Endothelial cell of umbilical vein (primary cell): ENCODE measurements around the gene ABCC1. TPM values are rescaled to one million over a fixed set of nuclear protein-coding genes. Genes with fewer than 3 reads are reported as not detected.

Experiments used
- BruUV-seq: library from RNA; stranded (reverse); fragments of 400-500 nt; replicated peaks from 2 replicates; lab custom pipeline; 2021; lab: Mats Ljungman, UMichigan
- CTCF ChIA-PET: fragments of 300-600, 350-600 bp; sonication (Branson Sonifier 250); formaldehyde crosslinking; loops from one replicate; lab custom pipeline; 2021; ENCODE audit warnings: antibody characterized with exemption, inconsistent platforms; lab: Charles Lee
- POLR2A ChIA-PET: fragments of 300-600, 350-600 bp; sonication (Branson Sonifier 250); formaldehyde crosslinking; loops from one replicate; lab custom pipeline; 2021; ENCODE audit warnings: antibody characterized with exemption, inconsistent platforms; lab: Charles Lee
- DNase-seq: peaks from one replicate; pipeline ENCODE4 v3.0.0-alpha.2; 2011; ENCODE audit warnings: low read depth, low spot score
- FAIRE-seq: peaks from 2 replicates; lab custom pipeline; 2011; peaks lifted over from hg19 to GRCh38; lab: Jason Lieb, UNC
- H2AFZ ChIP-seq: 2 replicates; pipeline ENCODE4 v1.6.0; 2012; ENCODE audit warnings: low read depth, low read length, control low read depth, inconsistent platforms
- H3K27ac ChIP-seq: 2 replicates; pipeline ENCODE4 v1.5.1; 2011; ENCODE audit warnings: low read depth, mild to moderate bottlenecking, control low read depth, low read length, moderate library complexity; ENCODE audit not compliant: insufficient read depth
- H3K27me3 ChIP-seq, 2 experiments: 2 replicates each; pipeline versions ENCODE4 v1.6.0 to v1.6.1; 2011; ENCODE audit warnings: low read length in 2 of 2, mixed read lengths in 1 of 2; ENCODE audit not compliant: control insufficient read depth in 2 of 2, insufficient read depth in 2 of 2
- H3K36me3 ChIP-seq, 2 experiments: 2 replicates in 1 of 2; 3 replicates in 1 of 2; pipeline ENCODE4 v1.5.1; 2011; ENCODE audit warnings: low read length in 2 of 2, mild to moderate bottlenecking in 1 of 2, moderate library complexity in 1 of 2; ENCODE audit not compliant: control insufficient read depth in 2 of 2, insufficient read depth in 2 of 2; ENCODE audit errors: extremely low read depth in 1 of 2
- H3K4me1 ChIP-seq: 3 replicates; pipeline ENCODE4 v1.5.1; 2011; ENCODE audit warnings: mild to moderate bottlenecking, low read length; ENCODE audit not compliant: control insufficient read depth, insufficient read depth; ENCODE audit errors: extremely low read depth
- H3K4me2 ChIP-seq: 2 replicates; pipeline ENCODE4 v1.6.1; 2011; ENCODE audit warnings: low read length, control low read depth, mixed read lengths; ENCODE audit not compliant: insufficient read depth
- H3K4me3 ChIP-seq, 3 experiments: fragments of 200-600 bp in 1 of 3; sonication (generic), shearing (Covaris generic) in 1 of 3; replicated peaks in 1 of 3; 2 replicates each; pipeline ENCODE4 v1.5.1; 2011 to 2016; ENCODE audit warnings: control low read depth in 3 of 3, low read length in 3 of 3, mild to moderate bottlenecking in 2 of 3, inconsistent platforms in 1 of 3, low read depth in 1 of 3, moderate library complexity in 1 of 3; ENCODE audit not compliant: insufficient read depth in 1 of 3
- H3K79me2 ChIP-seq: 2 replicates; pipeline ENCODE4 v1.6.0; 2012; ENCODE audit warnings: low read length, inconsistent platforms; ENCODE audit not compliant: control insufficient read depth, insufficient read depth
- H3K9ac ChIP-seq: replicated peaks from 2 replicates; pipeline ENCODE3; 2011; ENCODE audit warnings: low read length, control low read depth; ENCODE audit not compliant: insufficient read depth; ENCODE audit errors: extremely low read depth
- H3K9me1 ChIP-seq: replicated peaks from 3 replicates; pipeline ENCODE4 v1.6.0; 2011; ENCODE audit warnings: mild to moderate bottlenecking, low read length; ENCODE audit not compliant: control insufficient read depth, insufficient read depth; ENCODE audit errors: extremely low read depth
- H3K9me3 ChIP-seq: replicated peaks from 2 replicates; pipeline ENCODE4 v1.5.1; 2012; ENCODE audit warnings: low read length, inconsistent platforms; ENCODE audit not compliant: control insufficient read depth, insufficient read depth
- H4K20me1 ChIP-seq: replicated peaks from 2 replicates; pipeline ENCODE3; 2011; ENCODE audit warnings: mild to moderate bottlenecking, low read length; ENCODE audit not compliant: control insufficient read depth, insufficient read depth; ENCODE audit errors: extremely low read depth
- EZH2 ChIP-seq: IDR thresholded peaks from 2 replicates; pipeline ENCODE4 v1.6.1; 2012; ENCODE audit warnings: borderline replicate concordance, low read depth, mild to moderate bottlenecking, moderate library complexity, low read length, inconsistent platforms; ENCODE audit not compliant: severe bottlenecking
- FOS ChIP-seq: IDR thresholded peaks from 2 replicates; pipeline ENCODE4 v1.6.1; 2011; ENCODE audit warnings: mild to moderate bottlenecking, low read length, moderate library complexity, borderline replicate concordance; ENCODE audit not compliant: insufficient read depth
- GATA2 ChIP-seq: IDR thresholded peaks from 2 replicates; pipeline ENCODE4 v1.7.0; 2011; ENCODE audit warnings: low read depth, mild to moderate bottlenecking, moderate library complexity, mixed read lengths, low read length; ENCODE audit not compliant: insufficient read length, insufficient read depth
- JUN ChIP-seq: IDR thresholded peaks from 2 replicates; pipeline ENCODE4 v1.6.1; 2011; ENCODE audit warnings: borderline replicate concordance, low read depth; ENCODE audit not compliant: insufficient read length, insufficient read depth
- MAX ChIP-seq: IDR thresholded peaks from 2 replicates; pipeline ENCODE4 v1.6.1; 2011; ENCODE audit not compliant: insufficient read depth, insufficient read length
- MYC ChIP-seq: IDR thresholded peaks from one replicate; pipeline ENCODE4 v1.6.1; 2011; ENCODE audit warnings: mild to moderate bottlenecking, low read depth, low read length
- POLR2A ChIP-seq: IDR thresholded peaks from 2 replicates; pipeline ENCODE4 v1.6.1; 2012; ENCODE audit warnings: low read depth, mild to moderate bottlenecking, control low read depth, low read length
- POLR2AphosphoS5 ChIP-seq: IDR thresholded peaks from 2 replicates; pipeline ENCODE4 v1.6.1; 2012; ENCODE audit warnings: low read depth, mild to moderate bottlenecking, control low read depth, low read length, moderate library complexity; ENCODE audit not compliant: insufficient read depth
- dilution Hi-C: fragments of 300-500 bp; cut with MboI; formaldehyde crosslinking; loops from one replicate; pipeline ENCODE4 v1.15.0; 2019; ENCODE audit warnings: low sequenced_read_pairs; ENCODE audit not compliant: extremely low pct_ligation_motif_present
- intact Hi-C: fragments of 100-400 bp; cut with micrococcal nuclease; formaldehyde crosslinking; loops from one replicate; pipeline ENCODE4 v1.10.0; 2022
- polyA plus RNA-seq, 4 experiments: library from polyadenylated mRNA; depleted of rRNA in 3 of 4; stranded (reverse) in 3 of 4; unstranded in 1 of 4; fragments of >200 nt; gene quantifications; 2 replicates each; pipeline versions ENCODE4 v1.2.1 to v1.2.3, GENCODE V29; 2011 to 2012; ENCODE audit warnings: missing spikeins in 1 of 4
- total RNA-seq: library from RNA; stranded (reverse); gene quantifications from 2 replicates; pipeline ENCODE4 v1.2.3, GENCODE V29; 2021
- TF ChIP-seq, protein P1 (sequence below), 2 donors: IDR thresholded peaks; 1 replicate in 1 of 2; 2 replicates in 1 of 2; pipeline ENCODE4 v1.5.1; 2011; ENCODE audit warnings: low read length in 2 of 2, mild to moderate bottlenecking in 2 of 2, moderate library complexity in 2 of 2, control low read depth in 1 of 2, inconsistent platforms in 1 of 2, low read depth in 1 of 2; ENCODE audit not compliant: insufficient read depth in 1 of 2; ENCODE audit errors: extremely low read depth in 1 of 2

ABCC1 gene
- total and polyA plus RNA-seq, 2 donors (not counting 3 experiments of a cell fraction or from before 2014, with no cell fraction given), result 46.1 to 89.2 TPM

- no peak for DNase-seq
- H3K4me3 ChIP-seq, result no peak overlapping the region
- no TSS peak for BruUV-seq
- no peak for FAIRE-seq
- dilution Hi-C loops (no loop called here), intact Hi-C loops (no loop called here)
- H3K9me3 ChIP-seq, result no peaks in the 10 kb centered on the region
- H3K4me2 ChIP-seq, result no peak overlapping the region
- H3K9ac ChIP-seq, result no peak overlapping the region
- H2AFZ ChIP-seq, result no peak overlapping the region
- ChIA-PET POLR2A (no interaction called here), CTCF (no interaction called here)
- H3K27me3 ChIP-seq, result no peaks in the 10 kb centered on the region
- peaks cover 23 to 35% of the 10 kb centered on the region in 2 experiments for H3K36me3 ChIP-seq
- H3K9me1 ChIP-seq, result no peaks in the 10 kb centered on the region
- no peaks in the 10 kb centered on the region for H3K4me1 ChIP-seq
- no peaks in the 10 kb centered on the region for H3K79me2 ChIP-seq
- H4K20me1 ChIP-seq, result no peaks in the 10 kb centered on the region
- TF ChIP-seq EZH2 (no peak), FOS (no peak), JUN (no peak), GATA2 (no peak), POLR2AphosphoS5 (no peak), POLR2A (no peak), MYC (no peak), MAX (no peak)
- TF ChIP-seq, protein P1, sequence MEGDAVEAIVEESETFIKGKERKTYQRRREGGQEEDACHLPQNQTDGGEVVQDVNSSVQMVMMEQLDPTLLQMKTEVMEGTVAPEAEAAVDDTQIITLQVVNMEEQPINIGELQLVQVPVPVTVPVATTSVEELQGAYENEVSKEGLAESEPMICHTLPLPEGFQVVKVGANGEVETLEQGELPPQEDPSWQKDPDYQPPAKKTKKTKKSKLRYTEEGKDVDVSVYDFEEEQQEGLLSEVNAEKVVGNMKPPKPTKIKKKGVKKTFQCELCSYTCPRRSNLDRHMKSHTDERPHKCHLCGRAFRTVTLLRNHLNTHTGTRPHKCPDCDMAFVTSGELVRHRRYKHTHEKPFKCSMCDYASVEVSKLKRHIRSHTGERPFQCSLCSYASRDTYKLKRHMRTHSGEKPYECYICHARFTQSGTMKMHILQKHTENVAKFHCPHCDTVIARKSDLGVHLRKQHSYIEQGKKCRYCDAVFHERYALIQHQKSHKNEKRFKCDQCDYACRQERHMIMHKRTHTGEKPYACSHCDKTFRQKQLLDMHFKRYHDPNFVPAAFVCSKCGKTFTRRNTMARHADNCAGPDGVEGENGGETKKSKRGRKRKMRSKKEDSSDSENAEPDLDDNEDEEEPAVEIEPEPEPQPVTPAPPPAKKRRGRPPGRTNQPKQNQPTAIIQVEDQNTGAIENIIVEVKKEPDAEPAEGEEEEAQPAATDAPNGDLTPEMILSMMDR (IDR thresholded peaks at IDR 0.05; ENCODE audit: extremely low read depth in 1 of 2, insufficient read depth in 1 of 2, low read depth in 1 of 2, low read length in 2 of 2), result no peak
- no peak overlapping the region for H3K27ac ChIP-seq
Observed at GRCh38 chr16:16131659-16132058, 182.2 kb downstream of the ABCC1 start.
